ENCODE results near the gene NRTN. TPM values are rescaled to one million over a fixed set of nuclear protein-coding genes. Genes with fewer than 3 reads are reported as not detected.
A peak's percentile ranks its signal among the peaks of the same experiment; 100 is the strongest.

The NRTN gene, protein sequence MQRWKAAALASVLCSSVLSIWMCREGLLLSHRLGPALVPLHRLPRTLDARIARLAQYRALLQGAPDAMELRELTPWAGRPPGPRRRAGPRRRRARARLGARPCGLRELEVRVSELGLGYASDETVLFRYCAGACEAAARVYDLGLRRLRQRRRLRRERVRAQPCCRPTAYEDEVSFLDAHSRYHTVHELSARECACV
- total RNA-seq = 10 to 100 TPM; 20.9 to 33.7 TPM

DNA sequence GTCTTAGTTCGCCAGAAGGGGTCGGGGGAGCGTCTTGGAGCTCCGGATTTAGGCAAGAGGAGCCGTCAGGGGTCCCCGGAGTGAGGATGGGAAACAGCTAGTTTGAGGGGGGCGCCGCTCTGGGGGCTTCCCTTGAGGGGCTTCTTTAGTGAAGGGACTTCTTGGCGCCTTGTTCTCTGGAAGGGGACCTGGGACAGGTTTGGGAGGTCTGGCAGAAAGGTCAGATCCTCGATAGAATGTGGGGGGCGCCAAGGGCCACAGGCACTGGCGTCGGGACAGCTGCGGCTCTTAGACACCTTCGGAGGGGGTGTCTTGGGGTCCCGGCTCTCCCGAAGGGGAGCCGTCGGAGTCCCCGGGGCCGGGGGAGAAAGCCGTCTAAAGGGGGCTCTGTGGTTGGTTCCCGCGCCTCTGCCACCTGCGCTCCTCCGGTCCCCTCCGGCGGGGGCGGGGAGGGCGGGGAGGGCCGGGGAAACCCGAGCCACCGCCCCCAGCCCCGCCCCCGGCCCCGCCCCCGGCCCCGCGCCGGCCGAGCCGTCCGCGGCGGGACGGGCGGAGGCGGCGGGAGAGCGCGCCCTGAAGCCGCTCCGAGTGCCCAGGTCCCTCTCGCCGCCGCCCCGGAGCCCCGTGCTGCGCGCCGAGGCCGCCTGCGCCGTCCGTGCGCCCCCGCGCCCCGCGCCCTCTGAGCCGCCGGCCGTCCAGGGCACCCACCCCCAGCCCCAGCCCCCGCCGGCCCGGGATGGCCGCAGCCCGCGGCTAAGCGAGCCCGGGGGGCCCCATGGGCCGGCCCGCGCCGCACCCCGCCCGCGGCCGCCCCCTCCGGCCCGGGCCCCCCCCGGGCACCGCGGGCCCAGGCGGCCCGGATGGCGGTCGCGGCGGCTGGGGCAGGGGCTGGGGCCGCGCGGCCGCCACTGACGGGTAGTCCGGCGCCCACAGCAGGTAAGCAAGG, at the start of gene NRTN:
Gene NRTN, plus strand, starts transcription at position 552 of the 946 bp plus-strand sequence. CDS start 19,099 bp downstream, outside the sequence.
- no peaks in the 10 kb centered on the region for H3K9me3 ChIP-seq
- no peak for DNase-seq (ENCODE audit: low spot score)
- H3K4me3 ChIP-seq = peak within 1 kb of the TSS; percentile 55 to 56
- TF ChIP-seq, protein P1, sequence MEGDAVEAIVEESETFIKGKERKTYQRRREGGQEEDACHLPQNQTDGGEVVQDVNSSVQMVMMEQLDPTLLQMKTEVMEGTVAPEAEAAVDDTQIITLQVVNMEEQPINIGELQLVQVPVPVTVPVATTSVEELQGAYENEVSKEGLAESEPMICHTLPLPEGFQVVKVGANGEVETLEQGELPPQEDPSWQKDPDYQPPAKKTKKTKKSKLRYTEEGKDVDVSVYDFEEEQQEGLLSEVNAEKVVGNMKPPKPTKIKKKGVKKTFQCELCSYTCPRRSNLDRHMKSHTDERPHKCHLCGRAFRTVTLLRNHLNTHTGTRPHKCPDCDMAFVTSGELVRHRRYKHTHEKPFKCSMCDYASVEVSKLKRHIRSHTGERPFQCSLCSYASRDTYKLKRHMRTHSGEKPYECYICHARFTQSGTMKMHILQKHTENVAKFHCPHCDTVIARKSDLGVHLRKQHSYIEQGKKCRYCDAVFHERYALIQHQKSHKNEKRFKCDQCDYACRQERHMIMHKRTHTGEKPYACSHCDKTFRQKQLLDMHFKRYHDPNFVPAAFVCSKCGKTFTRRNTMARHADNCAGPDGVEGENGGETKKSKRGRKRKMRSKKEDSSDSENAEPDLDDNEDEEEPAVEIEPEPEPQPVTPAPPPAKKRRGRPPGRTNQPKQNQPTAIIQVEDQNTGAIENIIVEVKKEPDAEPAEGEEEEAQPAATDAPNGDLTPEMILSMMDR (IDR thresholded peaks at IDR 0.05) = no peak
- H3K27ac ChIP-seq = peak within 1 kb of the TSS; percentile 85 to 92
- H3K27me3 ChIP-seq = peaks cover 0 to 7% of the 10 kb centered on the region in 2 donors
- no peaks in the 10 kb centered on the region for H3K36me3 ChIP-seq
- peaks cover 0 to 27% of the 10 kb centered on the region in 2 donors for H3K4me1 ChIP-seq

DNA sequence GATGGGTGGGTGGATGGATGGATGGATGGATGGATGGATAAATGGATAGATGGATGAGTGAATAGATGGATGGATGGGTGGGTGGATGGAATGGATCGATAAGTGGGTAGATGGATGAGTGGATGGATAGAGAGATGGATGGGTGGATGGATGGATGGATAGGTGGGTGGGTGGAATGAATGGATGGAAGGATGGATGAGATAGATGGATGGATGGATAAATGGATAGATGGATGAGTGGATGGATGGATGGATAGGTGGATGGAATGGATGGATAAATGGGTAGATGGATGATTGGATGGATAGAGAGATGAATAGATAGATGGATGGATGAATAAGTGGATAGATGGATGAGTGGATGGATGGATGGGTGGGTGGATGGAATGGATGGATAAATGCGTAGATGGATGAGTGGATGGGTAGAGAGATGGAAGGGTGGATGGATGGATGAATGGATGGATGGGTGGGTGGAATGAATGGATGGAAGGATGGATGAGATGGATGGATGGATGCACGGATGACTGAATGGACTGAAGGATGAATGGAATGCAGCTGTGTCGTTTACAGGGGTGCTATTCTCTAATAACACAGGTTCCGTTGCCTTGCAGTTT, 42.2 kb upstream of the NRTN start:
- no peak for DNase-seq (ENCODE audit: low spot score)
- H3K27ac ChIP-seq = no peak overlapping the region
- no peaks in the 10 kb centered on the region for H3K27me3 ChIP-seq
- no peaks in the 10 kb centered on the region for H3K36me3 ChIP-seq
- no peak overlapping the region for H3K4me3 ChIP-seq
- H3K9me3 ChIP-seq = no peaks in the 10 kb centered on the region
- TF ChIP-seq, protein P1 (IDR thresholded peaks at IDR 0.05) = no peak
- no peaks in the 10 kb centered on the region for H3K4me1 ChIP-seq

DNA sequence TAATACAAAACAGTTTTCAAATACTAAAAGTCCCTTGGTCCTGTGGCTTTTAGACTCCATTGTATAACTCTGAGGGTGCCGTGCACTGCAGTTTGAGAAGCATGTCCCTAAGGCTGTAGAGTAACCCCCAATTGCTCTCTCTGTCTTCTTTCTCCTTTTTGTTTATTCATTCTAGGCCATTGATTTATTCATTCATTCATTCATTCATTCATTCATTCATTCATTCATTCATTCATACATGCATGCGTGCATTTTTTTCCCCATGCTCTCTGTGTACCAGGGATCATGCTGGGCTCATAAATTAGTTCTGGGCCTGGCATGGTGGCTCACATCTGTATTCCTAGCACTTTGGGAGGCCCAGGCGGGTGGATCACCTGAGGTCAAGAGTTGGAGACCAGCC, 39.6 kb upstream of the NRTN start:
- H3K27me3 ChIP-seq = no peaks in the 10 kb centered on the region
- TF ChIP-seq, protein P1 (IDR thresholded peaks at IDR 0.05) = no peak
- no peaks in the 10 kb centered on the region for H3K9me3 ChIP-seq
- DNase-seq (ENCODE audit: low spot score) = no peak
- H3K4me3 ChIP-seq = no peak overlapping the region
- no peak overlapping the region for H3K27ac ChIP-seq
- H3K4me1 ChIP-seq = no peaks in the 10 kb centered on the region
- no peaks in the 10 kb centered on the region for H3K36me3 ChIP-seq

DNA sequence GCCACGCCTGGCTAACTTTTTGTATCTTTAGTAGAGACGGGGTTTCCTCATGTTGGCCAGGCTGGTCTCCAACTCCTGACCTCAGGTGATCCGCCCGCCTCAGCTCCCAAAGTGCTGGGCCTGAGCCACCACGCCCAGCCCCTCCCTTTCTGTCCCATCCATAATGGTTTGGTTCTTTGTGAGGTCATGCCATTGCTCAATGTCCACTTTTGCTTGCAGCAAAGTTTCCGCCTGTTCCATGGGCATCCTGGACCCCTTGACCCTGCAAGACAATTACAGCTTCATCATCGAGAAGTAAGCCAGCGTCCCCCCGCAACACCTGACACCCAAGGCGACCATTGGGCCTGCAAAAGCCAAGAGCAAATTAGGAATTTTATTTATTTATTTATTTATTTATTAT, 36.9 kb upstream of the NRTN start:
- Histone ChIP-seq H3K9me3 (no peaks in the 10 kb centered on the region), H3K4me1 (no peaks in the 10 kb centered on the region), H3K36me3 (no peaks in the 10 kb centered on the region), H3K27ac (no peak overlapping the region), H3K27me3 (no peaks in the 10 kb centered on the region), H3K4me3 (no peak overlapping the region)
- no peak for DNase-seq (ENCODE audit: low spot score)
- TF ChIP-seq, protein P1 (IDR thresholded peaks at IDR 0.05) = no peak

DNA sequence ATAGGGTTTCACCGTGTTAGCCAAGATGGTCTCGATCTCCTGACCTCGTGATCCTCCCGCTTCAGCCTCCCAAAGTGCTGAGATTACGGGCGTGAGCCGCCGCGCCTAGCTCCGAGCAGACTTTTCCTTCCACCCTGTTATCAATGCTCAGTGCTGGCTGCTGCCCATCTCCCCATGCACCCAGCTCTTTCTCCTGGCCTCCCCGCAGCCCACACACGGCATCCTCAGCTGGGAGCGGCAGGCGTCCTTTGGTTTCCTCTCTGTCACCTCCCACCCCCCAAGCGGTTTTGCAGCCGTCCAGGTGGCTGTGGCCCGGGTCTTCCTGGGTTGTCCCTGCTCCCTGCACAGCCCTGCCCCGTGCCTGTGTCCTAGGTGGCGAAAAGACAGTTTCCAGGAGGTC, 32.5 kb upstream of the NRTN start:
- no peaks in the 10 kb centered on the region for H3K4me1 ChIP-seq
- H3K27ac ChIP-seq = no peak overlapping the region
- no peaks in the 10 kb centered on the region for H3K36me3 ChIP-seq
- no peaks in the 10 kb centered on the region for H3K27me3 ChIP-seq
- no peak for DNase-seq (ENCODE audit: low spot score)
- no peaks in the 10 kb centered on the region for H3K9me3 ChIP-seq
- TF ChIP-seq, protein P1 (IDR thresholded peaks at IDR 0.05) = no peak
- no peak overlapping the region for H3K4me3 ChIP-seq

All from right atrium auricular region (tissue), 2 donors.